HG03280 (cell line): ENCODE results near the gene PAQR9.

Experiments
- ATAC-seq: cut with Tn5 transposase; IDR thresholded peaks from one replicate; pipeline ENCODE4 v1.9.1; 2021; ENCODE audit warnings: mild to moderate bottlenecking, moderate library complexity; ENCODE audit not compliant: unreplicated experiment

PAQR9 gene

GRCh38 chr3:142952272-142953193 is 10.9 kb downstream of the PAQR9 start:
- ATAC-seq = no peak

GRCh38 chr3:142951794-142952193 is 11.7 kb downstream of the PAQR9 start:
- ATAC-seq = no peak

- ATAC-seq = no peak
Observed at GRCh38 chr3:142950972-142951371, 12.5 kb downstream of the PAQR9 start.

GRCh38 chr3:142947799-142948575 is 15.5 kb downstream of the PAQR9 start:
- no peak for ATAC-seq

GRCh38 chr3:142947352-142947751 is 16.1 kb downstream of the PAQR9 start:
- no peak for ATAC-seq

- no peak for ATAC-seq
Observed at GRCh38 chr3:142946861-142947260, 16.6 kb downstream of the PAQR9 start.

GRCh38 chr3:142945023-142945422 is 18.5 kb downstream of the PAQR9 start:
- peak; percentile 5 for ATAC-seq

- ATAC-seq = peak; percentile 59
Observed at GRCh38 chr3:142944342-142944741, 19.1 kb downstream of the PAQR9 start.

GRCh38 chr3:142943870-142944269 is 19.6 kb downstream of the PAQR9 start:
- no peak for ATAC-seq

- no peak for ATAC-seq
Observed at GRCh38 chr3:142943349-142943748, 20.1 kb downstream of the PAQR9 start.

GRCh38 chr3:142941373-142942123 is 21.9 kb downstream of the PAQR9 start:
- ATAC-seq = no peak

GRCh38 chr3:142940472-142940871 is 23.0 kb downstream of the PAQR9 start:
- ATAC-seq = peak; percentile 64

- ATAC-seq = no peak
Observed at GRCh38 chr3:142940000-142940399, 23.5 kb downstream of the PAQR9 start.

GRCh38 chr3:142935963-142936362 is 27.5 kb downstream of the PAQR9 start:
- ATAC-seq = no peak

GRCh38 chr3:142934887-142935269 is 28.6 kb downstream of the PAQR9 start:
- ATAC-seq = no peak

- no peak for ATAC-seq
Observed at GRCh38 chr3:142934128-142934886, 29.2 kb downstream of the PAQR9 start.

GRCh38 chr3:142931222-142931621 is 32.3 kb downstream of the PAQR9 start:
- peak; percentile 77 for ATAC-seq

- no peak for ATAC-seq
Observed at GRCh38 chr3:142930463-142930862, 33.0 kb downstream of the PAQR9 start.

- no peak for ATAC-seq
Observed at GRCh38 chr3:142929890-142930289, 33.6 kb downstream of the PAQR9 start.

GRCh38 chr3:142929109-142929508 is 34.4 kb downstream of the PAQR9 start:
- peak; percentile 66 for ATAC-seq
